H1 (cell line): ENCODE measurements around the gene DHRS3. TPM values are rescaled to one million over a fixed set of nuclear protein-coding genes. Genes with fewer than 3 reads are reported as not detected.

Experiments
- CTCF ChIA-PET: fragments of 300-600 bp; sonication (Branson Sonifier 250); formaldehyde crosslinking; loops from one replicate; lab custom pipeline; 2021; ENCODE audit not compliant: partially characterized antibody; lab: Charles Lee
- POLR2A ChIA-PET: fragments of 300-600 bp; sonication (Branson Sonifier 250); formaldehyde crosslinking; loops from one replicate; lab custom pipeline; 2021; ENCODE audit warnings: inconsistent platforms; ENCODE audit not compliant: partially characterized antibody; lab: Charles Lee
- DNase-seq, 2 experiments: peaks; one replicate each; pipeline versions ENCODE4 v3.0.0 to v3.0.0-alpha.2; 2010 to 2022; ENCODE audit warnings: low spot score in 2 of 2, low read depth in 1 of 2, mixed read lengths in 1 of 2
- FAIRE-seq: peaks from 2 replicates; lab custom pipeline; 2011; peaks lifted over from hg19 to GRCh38; lab: Jason Lieb, UNC
- H2AFZ ChIP-seq: 2 replicates; pipeline ENCODE4 v1.8.1; 2012; ENCODE audit warnings: low read length, inconsistent platforms
- H2AK5ac ChIP-seq: 2 replicates; pipeline ENCODE4 v1.6.1; 2013; ENCODE audit warnings: low read depth, low read length
- H2BK120ac ChIP-seq: replicated peaks from 2 replicates; pipeline ENCODE3; 2013; ENCODE audit warnings: low read depth, low read length, inconsistent platforms
- H2BK12ac ChIP-seq: 2 replicates; pipeline ENCODE4 v1.6.1; 2013; ENCODE audit warnings: low read depth, low read length
- H2BK15ac ChIP-seq: 2 replicates; pipeline ENCODE4 v1.6.1; 2013; ENCODE audit warnings: low read length
- H2BK20ac ChIP-seq: 2 replicates; pipeline ENCODE4 v1.6.1; 2013; ENCODE audit warnings: low read length
- H2BK5ac ChIP-seq: 2 replicates; pipeline ENCODE4 v1.6.1; 2013; ENCODE audit warnings: low read depth, low read length
- H3K14ac ChIP-seq: 2 replicates; pipeline ENCODE4 v1.6.1; 2013; ENCODE audit warnings: inconsistent platforms; ENCODE audit not compliant: insufficient read length
- H3K18ac ChIP-seq: 2 replicates; pipeline ENCODE4 v1.6.1; 2013; ENCODE audit warnings: low read length; ENCODE audit errors: extremely low read depth
- H3K23ac ChIP-seq: 2 replicates; pipeline ENCODE4 v1.6.1; 2013; ENCODE audit warnings: inconsistent platforms; ENCODE audit not compliant: insufficient read length
- H3K23me2 ChIP-seq: 2 replicates; pipeline ENCODE4 v1.6.1; 2013; ENCODE audit warnings: low read depth, low read length
- H3K27ac ChIP-seq: 2 replicates; pipeline ENCODE4 v1.6.1; 2011; ENCODE audit warnings: low read depth, low read length, inconsistent platforms
- H3K27me3 ChIP-seq, 4 experiments: replicated peaks in 1 of 4; 1 replicate in 1 of 4; 2 replicates in 3 of 4; pipeline versions ENCODE4 v1.6.1 to v1.8.1; 2011 to 2013; ENCODE audit warnings: low read length in 3 of 4, mild to moderate bottlenecking in 3 of 4, inconsistent platforms in 2 of 4, mixed read lengths in 2 of 4, moderate library complexity in 1 of 4; ENCODE audit not compliant: control insufficient read depth in 3 of 4, insufficient read depth in 3 of 4; ENCODE audit errors: extremely low read depth in 1 of 4
- H3K36me3 ChIP-seq, 4 experiments: 2 replicates each; pipeline versions ENCODE4 v1.6.1 to v1.8.1; 2011 to 2013; ENCODE audit warnings: mild to moderate bottlenecking in 4 of 4, low read length in 3 of 4, moderate library complexity in 2 of 4, control low read depth in 1 of 4, inconsistent platforms in 1 of 4; ENCODE audit not compliant: insufficient read depth in 4 of 4, control insufficient read depth in 2 of 4
- H3K4ac ChIP-seq: replicated peaks from 2 replicates; pipeline ENCODE3; 2013; ENCODE audit warnings: low read length, low read depth, mixed read lengths, inconsistent platforms; ENCODE audit not compliant: insufficient read length
- H3K4me1 ChIP-seq, 4 experiments: replicated peaks in 1 of 4; 1 replicate in 1 of 4; 2 replicates in 3 of 4; pipeline versions ENCODE4 v1.6.1 to v1.8.1; 2011 to 2013; ENCODE audit warnings: low read length in 3 of 4, inconsistent platforms in 2 of 4, mixed read lengths in 1 of 4; ENCODE audit not compliant: insufficient read depth in 4 of 4, control insufficient read depth in 3 of 4
- H3K4me2 ChIP-seq, 2 experiments: 2 replicates each; pipeline versions ENCODE4 v1.6.1 to v1.8.1; 2011 to 2013; ENCODE audit warnings: low read depth in 2 of 2, low read length in 2 of 2, control low read depth in 1 of 2, inconsistent platforms in 1 of 2, mild to moderate bottlenecking in 1 of 2; ENCODE audit not compliant: insufficient read depth in 1 of 2
- H3K4me3 ChIP-seq, 4 experiments: fragments of 200-600, 300-600 bp in 1 of 4; sonication (generic), shearing (Covaris generic), sonication (Bioruptor Twin) in 1 of 4; 2 replicates each; pipeline versions ENCODE4 v1.5.1 to v1.8.1; 2011 to 2016; ENCODE audit warnings: low read length in 4 of 4, low read depth in 3 of 4, control low read depth in 2 of 4, inconsistent platforms in 2 of 4, mild to moderate bottlenecking in 2 of 4, mixed read lengths in 1 of 4, moderate library complexity in 1 of 4; ENCODE audit not compliant: insufficient read depth in 2 of 4; ENCODE audit errors: extremely low read depth in 1 of 4
- H3K56ac ChIP-seq: replicated peaks from 2 replicates; pipeline ENCODE3; 2013; ENCODE audit warnings: low read depth, mild to moderate bottlenecking, mixed read lengths, low read length, inconsistent platforms; ENCODE audit not compliant: insufficient read length
- H3K79me1 ChIP-seq: 2 replicates; pipeline ENCODE4 v1.6.1; 2013; ENCODE audit warnings: low read depth, low read length, control low read depth
- H3K79me2 ChIP-seq, 2 experiments: 2 replicates each; pipeline versions ENCODE4 v1.6.1 to v1.8.1; 2012 to 2013; ENCODE audit warnings: low read length in 2 of 2, mild to moderate bottlenecking in 2 of 2, inconsistent platforms in 1 of 2; ENCODE audit not compliant: insufficient read depth in 2 of 2, control insufficient read depth in 1 of 2
- H3K9ac ChIP-seq, 4 experiments: replicated peaks in 1 of 4; 1 replicate in 1 of 4; 2 replicates in 3 of 4; pipeline versions ENCODE4 v1.6.1 to v1.8.1; 2011 to 2013; ENCODE audit warnings: low read depth in 3 of 4, low read length in 3 of 4, control low read depth in 2 of 4, mild to moderate bottlenecking in 2 of 4, moderate library complexity in 2 of 4, inconsistent platforms in 1 of 4; ENCODE audit errors: extremely low read depth in 1 of 4
- H3K9me3 ChIP-seq, 2 experiments: 2 replicates each; pipeline versions ENCODE4 v1.6.1 to v1.8.1; 2012 to 2013; ENCODE audit warnings: mild to moderate bottlenecking in 2 of 2, moderate library complexity in 2 of 2, control low read depth in 1 of 2, inconsistent platforms in 1 of 2, low read depth in 1 of 2, low read length in 1 of 2, mixed read lengths in 1 of 2; ENCODE audit not compliant: insufficient read depth in 2 of 2
- H4K20me1 ChIP-seq, 2 experiments: replicated peaks in 1 of 2; 2 replicates each; pipeline versions ENCODE3 to v1.8.1; 2011 to 2013; ENCODE audit warnings: inconsistent platforms in 2 of 2, low read length in 2 of 2, mild to moderate bottlenecking in 1 of 2; ENCODE audit not compliant: insufficient read depth in 2 of 2, control insufficient read depth in 1 of 2
- H4K5ac ChIP-seq: 2 replicates; pipeline ENCODE4 v1.6.1; 2013; ENCODE audit warnings: low read length, low read depth, mixed read lengths, inconsistent platforms; ENCODE audit not compliant: insufficient read length
- H4K8ac ChIP-seq: 2 replicates; pipeline ENCODE4 v1.8.0; 2013; ENCODE audit warnings: mild to moderate bottlenecking, moderate library complexity, low read length, inconsistent platforms; ENCODE audit not compliant: insufficient read depth; ENCODE audit errors: extremely low read depth
- H4K91ac ChIP-seq: replicated peaks from 2 replicates; pipeline ENCODE3; 2013; ENCODE audit warnings: low read length, mixed read lengths, inconsistent platforms; ENCODE audit not compliant: insufficient read length
- POLR2A ChIP-seq, 2 experiments: IDR thresholded peaks; 1 replicate in 1 of 2; 2 replicates in 1 of 2; pipeline ENCODE4 v1.6.1; 2011; ENCODE audit warnings: low read depth in 2 of 2, low read length in 2 of 2, mild to moderate bottlenecking in 2 of 2; ENCODE audit errors: control extremely low read depth in 1 of 2
- TAF1 ChIP-seq: IDR thresholded peaks from 2 replicates; pipeline ENCODE4 v1.6.1; 2011; ENCODE audit warnings: mild to moderate bottlenecking, low read depth, low read length
- WGBS, 2 experiments: shearing (Covaris generic) in 1 of 2; methylation state at CpG; one replicate each; pipeline versions ENCODE4 v1.1.6 to v1.1.7; 2013 to 2015; ENCODE audit warnings: low lambda C conversion rate in 2 of 2, mixed read lengths in 2 of 2, inconsistent platforms in 1 of 2, low coverage in 1 of 2, missing lambda C conversion rate in 1 of 2; ENCODE audit not compliant: insufficient replicate concordance in 2 of 2, insufficient coverage in 1 of 2, insufficient read length in 1 of 2; ENCODE audit errors: extremely low coverage in 1 of 2, missing lambda C conversion rate in 1 of 2; 5-methylcytosine and 5-hydroxymethylcytosine counted together
- polyA plus RNA-seq, 7 experiments: library from polyadenylated mRNA; depleted of rRNA in 3 of 7; stranded (reverse) in 5 of 7; unstranded in 2 of 7; fragments of >200 nt in 5 of 7; fragments of 200-250 nt in 2 of 7; gene quantifications; 1 replicate in 5 of 7; 2 replicates in 1 of 7; 4 replicates in 1 of 7; pipeline versions ENCODE4 v1.2.1 to v1.2.3, GENCODE V29; 2011 to 2013; ENCODE audit warnings: missing spikeins in 2 of 7, mixed read lengths in 2 of 7
- total RNA-seq: library from RNA; stranded (reverse); fragmentation: NEBNext Ultra II Directional; extraction: Animal tissue kit (Norgen Biotek cat#: 25700); gene quantifications from 2 replicates; pipeline ENCODE4 v1.2.1, GENCODE V29; 2021

DHRS3 gene
- total and polyA plus RNA-seq, 2 of the 8 experiments (the other 6 are each of a cell fraction or from before 2014, with no cell fraction given) = 32.5 to 36.4 TPM

GRCh38 chr1:12609469-12610003, 8.5 kb downstream of the DHRS3 start:
- H3K9ac ChIP-seq = no peak overlapping the region
- peaks cover 1 to 16% of the 10 kb centered on the region in 2 experiments for H4K20me1 ChIP-seq
- TF ChIP-seq POLR2A (IDR thresholded peaks at IDR 0.05; ENCODE audit: control extremely low read depth in 1 of 2, low read depth in 2 of 2, low read length in 2 of 2) = peak in 1 of 2 experiments; percentile 40; a peak in 1 of 3 replicates
- no peak for TF ChIP-seq TAF1
- H3K9me3 ChIP-seq = peaks cover 0 to 2% of the 10 kb centered on the region in 2 experiments; a peak in 1 of 4 replicates
- peak overlapping the region; percentile 57 for H2BK5ac ChIP-seq
- H3K4me3 ChIP-seq = no peak overlapping the region
- H3K4me2 ChIP-seq = no peak overlapping the region
- H3K14ac ChIP-seq = no peak overlapping the region
- peak overlapping the region; percentile 77; the same call in 1 of the 2 replicates for H2AK5ac ChIP-seq
- DNase-seq (no peak), FAIRE-seq (no peak)
- H3K23me2 ChIP-seq = no peaks in the 10 kb centered on the region
- H3K56ac ChIP-seq = no peak overlapping the region
- H3K23ac ChIP-seq = no peak overlapping the region
- no peak overlapping the region for H2AFZ ChIP-seq
- no peak overlapping the region for H3K4ac ChIP-seq
- H4K8ac ChIP-seq = no peak overlapping the region; the same call in 1 of the 2 replicates
- no peak overlapping the region for H3K27ac ChIP-seq
- H4K91ac ChIP-seq = no peak overlapping the region
- H3K79me2 ChIP-seq = peaks cover 19 to 81% of the 10 kb centered on the region in 2 experiments
- no peak overlapping the region for H4K5ac ChIP-seq
- H3K36me3 ChIP-seq = peaks cover 3 to 45% (median 5%) of the 10 kb centered on the region in 4 experiments; a peak in 6 of 8 replicates
- no peak overlapping the region for H2BK20ac ChIP-seq
- H3K27me3 ChIP-seq = no peaks in the 10 kb centered on the region
- 0 out of 2 replicates have a peak overlapping the region, but pooled peaks have one; percentile 82 for H2BK12ac ChIP-seq
- H2BK15ac ChIP-seq = 0 out of 2 replicates have a peak overlapping the region, but pooled peaks have one; percentile 33
- H2BK120ac ChIP-seq = no peak overlapping the region
- peaks cover 23% of the 10 kb centered on the region for H3K79me1 ChIP-seq
- WGBS, 2 experiments = 92% methylated on average over 5 of the region's 5 CpGs; no CpG with 5 or more reads in 1 of the 2 experiments
- CTCF ChIA-PET = interaction anchor here (1.4 to 1.7 kb wide), 2 partner anchors 8 to 19 kb away, joined by 4 to 8 read pairs; no protein-coding TSS in a partner anchor
- POLR2A ChIA-PET = no interaction called here
- peaks cover 0 to 3% (median 1%) of the 10 kb centered on the region in 4 experiments; a peak in 3 of 7 replicates for H3K4me1 ChIP-seq
- peak overlapping the region; percentile 41; the same call in 1 of the 2 replicates for H3K18ac ChIP-seq
